ENCODE measurements around the gene NOLC1. TPM values are rescaled to one million over a fixed set of nuclear protein-coding genes. Genes with fewer than 3 reads are reported as not detected.
A peak's percentile ranks its signal among the peaks of the same experiment; 100 is the strongest.

NOLC1 gene
- total and polyA plus RNA-seq, 4 donors = 21.8 to 60.9 (median 36.6) TPM

DNA sequence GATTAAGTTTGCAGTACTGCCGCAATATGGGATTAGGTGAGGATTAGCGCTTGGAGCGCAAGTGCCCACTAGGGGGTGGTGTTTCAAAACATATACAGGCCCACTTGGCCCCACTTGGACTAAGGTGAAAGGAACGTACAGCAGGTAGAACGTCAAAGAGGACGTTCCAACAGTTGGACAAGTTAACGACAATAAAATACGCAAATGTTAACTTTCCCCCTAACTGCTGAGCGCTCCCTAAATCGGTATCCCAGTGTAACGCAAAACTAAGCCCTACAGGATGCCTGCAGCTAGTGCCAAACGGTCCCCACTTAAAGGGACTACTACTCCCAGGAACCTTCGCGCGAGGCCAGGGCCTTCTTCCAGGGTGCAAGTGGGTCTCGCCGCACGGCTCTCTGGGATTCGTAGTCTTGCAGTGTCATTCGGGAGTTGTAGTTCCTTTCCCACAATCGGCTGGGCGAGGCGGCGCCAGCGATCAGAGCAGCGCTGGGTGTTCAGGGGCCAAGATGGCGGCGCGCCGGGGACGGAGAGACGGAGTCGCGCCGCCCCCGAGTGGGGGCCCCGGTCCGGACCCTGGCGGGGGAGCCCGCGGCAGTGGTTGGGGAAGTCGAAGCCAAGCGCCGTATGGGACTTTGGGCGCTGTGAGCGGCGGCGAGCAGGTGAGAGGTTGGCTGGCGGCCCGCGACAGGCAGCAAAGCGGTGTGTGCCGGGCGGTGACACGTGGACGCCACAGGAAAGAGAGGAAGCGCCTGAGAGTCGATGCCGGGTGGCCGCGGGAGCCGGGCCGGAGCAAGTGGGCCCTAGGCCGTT lies 19.4 kb upstream of the NOLC1 start, which contains the start of gene PPRC1:
Gene PPRC1, plus strand, starts transcription at position 478 of the 810 bp plus-strand sequence. Its CDS starts 29 bp downstream, at position 507.
- TF ChIP-seq, protein P1, sequence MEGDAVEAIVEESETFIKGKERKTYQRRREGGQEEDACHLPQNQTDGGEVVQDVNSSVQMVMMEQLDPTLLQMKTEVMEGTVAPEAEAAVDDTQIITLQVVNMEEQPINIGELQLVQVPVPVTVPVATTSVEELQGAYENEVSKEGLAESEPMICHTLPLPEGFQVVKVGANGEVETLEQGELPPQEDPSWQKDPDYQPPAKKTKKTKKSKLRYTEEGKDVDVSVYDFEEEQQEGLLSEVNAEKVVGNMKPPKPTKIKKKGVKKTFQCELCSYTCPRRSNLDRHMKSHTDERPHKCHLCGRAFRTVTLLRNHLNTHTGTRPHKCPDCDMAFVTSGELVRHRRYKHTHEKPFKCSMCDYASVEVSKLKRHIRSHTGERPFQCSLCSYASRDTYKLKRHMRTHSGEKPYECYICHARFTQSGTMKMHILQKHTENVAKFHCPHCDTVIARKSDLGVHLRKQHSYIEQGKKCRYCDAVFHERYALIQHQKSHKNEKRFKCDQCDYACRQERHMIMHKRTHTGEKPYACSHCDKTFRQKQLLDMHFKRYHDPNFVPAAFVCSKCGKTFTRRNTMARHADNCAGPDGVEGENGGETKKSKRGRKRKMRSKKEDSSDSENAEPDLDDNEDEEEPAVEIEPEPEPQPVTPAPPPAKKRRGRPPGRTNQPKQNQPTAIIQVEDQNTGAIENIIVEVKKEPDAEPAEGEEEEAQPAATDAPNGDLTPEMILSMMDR (IDR thresholded peaks at IDR 0.05; ENCODE audit: control extremely low read depth, extremely low read depth) = peak; percentile 87
- Histone ChIP-seq H3K4me3 (peak within 1 kb of the TSS; percentile 95), H3K4me1 (ENCODE audit: control insufficient read depth in 5 of 5, insufficient read depth in 5 of 5, low read length in 5 of 5) (peaks cover 8 to 25% (median 13%) of the 10 kb centered on the region in 5 donors), H3K27me3 (ENCODE audit: control insufficient read depth in 3 of 3, insufficient read depth in 3 of 3, low read length in 2 of 3) (no peaks in the 10 kb centered on the region), H3K27ac (ENCODE audit: low read depth in 1 of 2, low read length in 1 of 2) (peak within 1 kb of the TSS; percentile 93 to 95), H3K36me3 (ENCODE audit: control insufficient read depth in 4 of 4, insufficient read depth in 4 of 4, low read length in 4 of 4) (peaks cover 0 to 4% (median under 1%) of the 10 kb centered on the region in 4 donors), H3K9ac (ENCODE audit: insufficient read depth in 1 of 2, low read length in 2 of 2) (peak within 1 kb of the TSS in 1 of 2 donors; percentile 80), H3K9me3 (ENCODE audit: control insufficient read depth in 4 of 4, insufficient read depth in 3 of 4, low read length in 3 of 4) (no peaks in the 10 kb centered on the region)
- WGBS, 2 donors = 0 to 1% methylated on average over 64 of the region's 64 CpGs
- peak; percentile 89 for ATAC-seq (ENCODE audit: insufficient read depth, low FRiP score)
- DNase-seq = peak; percentile 99 to 100 (median 100)

GRCh38 chr10:102133373-102134195 lies 18.6 kb upstream of the NOLC1 start:
- Histone ChIP-seq H3K27me3 (ENCODE audit: control insufficient read depth in 3 of 3, insufficient read depth in 3 of 3, low read length in 2 of 3) (no peaks in the 10 kb centered on the region), H3K9me3 (ENCODE audit: control insufficient read depth in 4 of 4, insufficient read depth in 3 of 4, low read length in 3 of 4) (no peaks in the 10 kb centered on the region), H3K4me3 (peak overlapping the region; percentile 95), H3K4me1 (ENCODE audit: control insufficient read depth in 5 of 5, insufficient read depth in 5 of 5, low read length in 5 of 5) (peaks cover 8 to 25% (median 13%) of the 10 kb centered on the region in 5 donors), H3K9ac (ENCODE audit: insufficient read depth in 1 of 2, low read length in 2 of 2) (peak overlapping the region in 1 of 2 donors; percentile 80), H3K27ac (ENCODE audit: low read depth in 1 of 2, low read length in 1 of 2) (peak overlapping the region; percentile 93 to 95), H3K36me3 (ENCODE audit: control insufficient read depth in 4 of 4, insufficient read depth in 4 of 4, low read length in 4 of 4) (peaks cover 0 to 12% (median 8%) of the 10 kb centered on the region in 4 donors)
- TF ChIP-seq, protein P1 (IDR thresholded peaks at IDR 0.05; ENCODE audit: control extremely low read depth, extremely low read depth) = no peak
- DNase-seq (peak; percentile 75 to 82 (median 81)), ATAC-seq (ENCODE audit: insufficient read depth, low FRiP score) (peak; percentile 21)
- WGBS, 2 donors = 0 to 1% methylated on average over 44 to 48 of the region's 48 CpGs

- TF ChIP-seq, protein P1 (IDR thresholded peaks at IDR 0.05; ENCODE audit: control extremely low read depth, extremely low read depth) = no peak
- Histone ChIP-seq H3K9me3 (ENCODE audit: control insufficient read depth in 4 of 4, insufficient read depth in 3 of 4, low read length in 3 of 4) (no peaks in the 10 kb centered on the region), H3K36me3 (ENCODE audit: control insufficient read depth in 4 of 4, insufficient read depth in 4 of 4, low read length in 4 of 4) (peaks cover 8 to 20% (median 16%) of the 10 kb centered on the region in 4 donors), H3K9ac (ENCODE audit: insufficient read depth in 1 of 2, low read length in 2 of 2) (peak overlapping the region in 1 of 2 donors; percentile 80), H3K27ac (ENCODE audit: low read depth in 1 of 2, low read length in 1 of 2) (peak overlapping the region; percentile 28 to 93), H3K4me1 (ENCODE audit: control insufficient read depth in 5 of 5, insufficient read depth in 5 of 5, low read length in 5 of 5) (peaks cover 8 to 25% (median 13%) of the 10 kb centered on the region in 5 donors), H3K4me3 (peak overlapping the region; percentile 30), H3K27me3 (ENCODE audit: control insufficient read depth in 3 of 3, insufficient read depth in 3 of 3, low read length in 2 of 3) (no peaks in the 10 kb centered on the region)
- ATAC-seq (ENCODE audit: insufficient read depth, low FRiP score) = no peak
- no peak for DNase-seq
- 55 to 68% methylated on average over 2 of the region's 2 CpGs for WGBS, 2 donors
These were observed 17.8 kb upstream of the NOLC1 start for GRCh38 chr10:102134416-102134815.

All from lung (tissue), 12 donors.